GM18508 (cell line): ENCODE results near the gene TEX9.
"Not testable (repeated sequence)": the region's sequence is repeated elsewhere in the genome, so short reads cannot be mapped to it uniquely, and the experiment has no call there.

Source experiments
- ATAC-seq: cut with Tn5 transposase; IDR thresholded peaks from one replicate; pipeline ENCODE4 v1.9.1; 2021; ENCODE audit warnings: moderate number of reproducible peaks; ENCODE audit not compliant: insufficient read depth, unreplicated experiment

The TEX9 gene

GRCh38 chr15:56358604-56359003, 6.6 kb upstream of the TEX9 start:
- ATAC-seq: no peak

GRCh38 chr15:56361987-56362386, 3.2 kb upstream of the TEX9 start:
- no peak for ATAC-seq

- ATAC-seq: no peak
Measured at GRCh38 chr15:56366211-56366610, 985 bp downstream of the TEX9 start.

- no peak for ATAC-seq
Measured at GRCh38 chr15:56367156-56367555, 1.9 kb downstream of the TEX9 start.

- no peak for ATAC-seq
Measured at GRCh38 chr15:56369234-56369633, 4.0 kb downstream of the TEX9 start.

- ATAC-seq: peak; percentile 92
Measured at GRCh38 chr15:56371495-56372147, 6.4 kb downstream of the TEX9 start.

GRCh38 chr15:56374693-56375092, 9.5 kb downstream of the TEX9 start:
- not testable (repeated sequence) for ATAC-seq

GRCh38 chr15:56377822-56378221, 12.6 kb downstream of the TEX9 start:
- ATAC-seq: not testable (repeated sequence)

GRCh38 chr15:56383010-56383409, 17.8 kb downstream of the TEX9 start:
- no peak for ATAC-seq

GRCh38 chr15:56385908-56386307, 20.7 kb downstream of the TEX9 start:
- no peak for ATAC-seq

GRCh38 chr15:56390739-56391267, 25.6 kb downstream of the TEX9 start:
- no peak for ATAC-seq

GRCh38 chr15:56393277-56393676, 28.1 kb downstream of the TEX9 start:
- ATAC-seq: no peak

GRCh38 chr15:56394909-56395308, 29.7 kb downstream of the TEX9 start:
- no peak for ATAC-seq

- not testable (repeated sequence) for ATAC-seq
Measured at GRCh38 chr15:56397325-56397724, 32.1 kb downstream of the TEX9 start.

- not testable (repeated sequence) for ATAC-seq
Measured at GRCh38 chr15:56399209-56399608, 34.0 kb downstream of the TEX9 start.

GRCh38 chr15:56410721-56411120, 45.5 kb downstream of the TEX9 start:
- ATAC-seq: no peak

GRCh38 chr15:56411122-56411749, 46.0 kb downstream of the TEX9 start:
- ATAC-seq: no peak

GRCh38 chr15:56413114-56413733, 48.0 kb downstream of the TEX9 start:
- not testable (repeated sequence) for ATAC-seq

GRCh38 chr15:56425276-56425675, 60.0 kb downstream of the TEX9 start:
- ATAC-seq: no peak

GRCh38 chr15:56425976-56426375, 60.8 kb downstream of the TEX9 start:
- ATAC-seq: no peak

- ATAC-seq: no peak
Measured at GRCh38 chr15:56428821-56429458, 63.7 kb downstream of the TEX9 start.
